Body of pancreas (tissue), 4 donors: ENCODE data around the gene CLNK.

ENCODE experiments used
- POLR2A ChIP-seq, 3 donors: fragments of 450-650 bp; IDR thresholded peaks; one replicate each; pipeline ENCODE4 v1.6.1; 2016; ENCODE audit warnings: antibody characterized with exemption in 3 of 3, mild to moderate bottlenecking in 2 of 3
- TF ChIP-seq, protein P1 (sequence below), 7 experiments: fragments of 450-650 bp in 4 of 7; fragments of 200-600 bp in 3 of 7; sonication (generic) in 3 of 7; IDR thresholded peaks; one replicate each; pipeline ENCODE4 v1.5.1; 2016 to 2019; ENCODE audit warnings: antibody characterized with exemption in 7 of 7

DNA sequence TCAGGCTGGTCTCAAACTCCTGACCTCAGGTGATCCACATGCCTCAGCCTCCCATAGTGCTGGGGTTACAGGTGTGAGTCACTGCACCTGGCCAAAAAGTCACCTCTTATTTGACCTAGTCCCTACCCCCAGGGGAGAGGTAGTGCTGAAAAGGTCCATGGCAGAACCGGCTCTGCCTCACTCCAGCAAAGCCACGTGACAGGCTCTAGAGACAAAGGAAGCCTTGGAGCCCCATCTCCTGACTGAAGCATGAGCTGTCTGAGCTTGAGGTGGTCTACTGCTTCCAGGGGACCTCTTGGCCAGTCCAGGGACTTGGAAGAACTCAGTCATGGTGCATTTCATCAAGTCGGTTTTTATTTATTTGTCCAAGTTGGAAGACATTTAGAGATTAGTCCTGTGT, 174.8 kb downstream of the CLNK start:
- TF ChIP-seq, protein P1, sequence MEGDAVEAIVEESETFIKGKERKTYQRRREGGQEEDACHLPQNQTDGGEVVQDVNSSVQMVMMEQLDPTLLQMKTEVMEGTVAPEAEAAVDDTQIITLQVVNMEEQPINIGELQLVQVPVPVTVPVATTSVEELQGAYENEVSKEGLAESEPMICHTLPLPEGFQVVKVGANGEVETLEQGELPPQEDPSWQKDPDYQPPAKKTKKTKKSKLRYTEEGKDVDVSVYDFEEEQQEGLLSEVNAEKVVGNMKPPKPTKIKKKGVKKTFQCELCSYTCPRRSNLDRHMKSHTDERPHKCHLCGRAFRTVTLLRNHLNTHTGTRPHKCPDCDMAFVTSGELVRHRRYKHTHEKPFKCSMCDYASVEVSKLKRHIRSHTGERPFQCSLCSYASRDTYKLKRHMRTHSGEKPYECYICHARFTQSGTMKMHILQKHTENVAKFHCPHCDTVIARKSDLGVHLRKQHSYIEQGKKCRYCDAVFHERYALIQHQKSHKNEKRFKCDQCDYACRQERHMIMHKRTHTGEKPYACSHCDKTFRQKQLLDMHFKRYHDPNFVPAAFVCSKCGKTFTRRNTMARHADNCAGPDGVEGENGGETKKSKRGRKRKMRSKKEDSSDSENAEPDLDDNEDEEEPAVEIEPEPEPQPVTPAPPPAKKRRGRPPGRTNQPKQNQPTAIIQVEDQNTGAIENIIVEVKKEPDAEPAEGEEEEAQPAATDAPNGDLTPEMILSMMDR (IDR thresholded peaks at IDR 0.05) = no peak
- no peak for TF ChIP-seq POLR2A (IDR thresholded peaks at IDR 0.05)
